ENCODE measurements around the gene HSPH1.

GRCh38 chr13:31092646-31093045, 69.1 kb downstream of the HSPH1 start:
- TF ChIP-seq, protein P1, sequence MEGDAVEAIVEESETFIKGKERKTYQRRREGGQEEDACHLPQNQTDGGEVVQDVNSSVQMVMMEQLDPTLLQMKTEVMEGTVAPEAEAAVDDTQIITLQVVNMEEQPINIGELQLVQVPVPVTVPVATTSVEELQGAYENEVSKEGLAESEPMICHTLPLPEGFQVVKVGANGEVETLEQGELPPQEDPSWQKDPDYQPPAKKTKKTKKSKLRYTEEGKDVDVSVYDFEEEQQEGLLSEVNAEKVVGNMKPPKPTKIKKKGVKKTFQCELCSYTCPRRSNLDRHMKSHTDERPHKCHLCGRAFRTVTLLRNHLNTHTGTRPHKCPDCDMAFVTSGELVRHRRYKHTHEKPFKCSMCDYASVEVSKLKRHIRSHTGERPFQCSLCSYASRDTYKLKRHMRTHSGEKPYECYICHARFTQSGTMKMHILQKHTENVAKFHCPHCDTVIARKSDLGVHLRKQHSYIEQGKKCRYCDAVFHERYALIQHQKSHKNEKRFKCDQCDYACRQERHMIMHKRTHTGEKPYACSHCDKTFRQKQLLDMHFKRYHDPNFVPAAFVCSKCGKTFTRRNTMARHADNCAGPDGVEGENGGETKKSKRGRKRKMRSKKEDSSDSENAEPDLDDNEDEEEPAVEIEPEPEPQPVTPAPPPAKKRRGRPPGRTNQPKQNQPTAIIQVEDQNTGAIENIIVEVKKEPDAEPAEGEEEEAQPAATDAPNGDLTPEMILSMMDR (IDR thresholded peaks at IDR 0.05): no peak
- TF ChIP-seq ZFX (IDR thresholded peaks at IDR 0.05; ENCODE audit: borderline replicate concordance): no peak

Data from 22Rv1 (cell line).